Measurements from ENCODE around the gene PTPRK. TPM values are rescaled to one million over a fixed set of nuclear protein-coding genes. Genes with fewer than 3 reads are reported as not detected.

The PTPRK gene
- total RNA-seq, 4 donors from 2014 or later: 88.0 to 187 (median 136) TPM

DNA sequence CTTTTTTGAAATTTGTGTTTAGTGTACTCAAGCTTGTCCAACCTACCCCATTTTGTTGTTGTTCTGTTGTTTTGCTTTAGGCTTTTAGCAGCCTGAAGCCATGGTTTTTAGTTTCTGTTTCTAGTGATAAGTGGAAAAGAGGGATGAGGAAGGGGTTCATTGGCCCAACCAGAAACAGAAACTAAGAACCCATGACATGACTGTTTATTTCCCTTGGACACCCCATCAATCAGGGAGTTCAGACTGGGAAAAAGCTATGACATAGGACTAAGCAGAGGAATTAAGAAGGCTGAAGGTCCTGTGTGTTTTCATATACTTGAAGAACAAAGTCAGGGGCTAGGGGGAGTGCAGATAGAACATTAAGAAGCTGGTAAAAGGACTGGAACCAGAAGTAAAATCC lies 425.0 kb downstream of the PTPRK start:
- H3K36me3 ChIP-seq: no peaks in the 10 kb centered on the region
- in situ Hi-C loops (cut with MboI; ENCODE audit: low pct_ligation_motif_present in 1 of 4, low pct_unique_long_range_greater_than_20kb in 1 of 4, low sequenced_read_pairs in 3 of 4) (no loop called here), intact Hi-C loops (cut with DNase I; ENCODE audit: low total_unique reads) (no loop called here)
- no peaks in the 10 kb centered on the region for H3K27me3 ChIP-seq
- no peak overlapping the region for H3K27ac ChIP-seq
- H3K4me1 ChIP-seq: no peaks in the 10 kb centered on the region
- no peaks in the 10 kb centered on the region for H3K9me3 ChIP-seq
- DNase-seq: no peak
- H3K4me3 ChIP-seq: no peak overlapping the region
- TF ChIP-seq, protein P1, sequence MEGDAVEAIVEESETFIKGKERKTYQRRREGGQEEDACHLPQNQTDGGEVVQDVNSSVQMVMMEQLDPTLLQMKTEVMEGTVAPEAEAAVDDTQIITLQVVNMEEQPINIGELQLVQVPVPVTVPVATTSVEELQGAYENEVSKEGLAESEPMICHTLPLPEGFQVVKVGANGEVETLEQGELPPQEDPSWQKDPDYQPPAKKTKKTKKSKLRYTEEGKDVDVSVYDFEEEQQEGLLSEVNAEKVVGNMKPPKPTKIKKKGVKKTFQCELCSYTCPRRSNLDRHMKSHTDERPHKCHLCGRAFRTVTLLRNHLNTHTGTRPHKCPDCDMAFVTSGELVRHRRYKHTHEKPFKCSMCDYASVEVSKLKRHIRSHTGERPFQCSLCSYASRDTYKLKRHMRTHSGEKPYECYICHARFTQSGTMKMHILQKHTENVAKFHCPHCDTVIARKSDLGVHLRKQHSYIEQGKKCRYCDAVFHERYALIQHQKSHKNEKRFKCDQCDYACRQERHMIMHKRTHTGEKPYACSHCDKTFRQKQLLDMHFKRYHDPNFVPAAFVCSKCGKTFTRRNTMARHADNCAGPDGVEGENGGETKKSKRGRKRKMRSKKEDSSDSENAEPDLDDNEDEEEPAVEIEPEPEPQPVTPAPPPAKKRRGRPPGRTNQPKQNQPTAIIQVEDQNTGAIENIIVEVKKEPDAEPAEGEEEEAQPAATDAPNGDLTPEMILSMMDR (IDR thresholded peaks at IDR 0.05): no peak
- TF ChIP-seq POLR2AphosphoS5 (IDR thresholded peaks at IDR 0.05) (no peak), EP300 (IDR thresholded peaks at IDR 0.05; ENCODE audit: low read depth) (no peak), POLR2A (IDR thresholded peaks at IDR 0.05) (no peak)

DNA sequence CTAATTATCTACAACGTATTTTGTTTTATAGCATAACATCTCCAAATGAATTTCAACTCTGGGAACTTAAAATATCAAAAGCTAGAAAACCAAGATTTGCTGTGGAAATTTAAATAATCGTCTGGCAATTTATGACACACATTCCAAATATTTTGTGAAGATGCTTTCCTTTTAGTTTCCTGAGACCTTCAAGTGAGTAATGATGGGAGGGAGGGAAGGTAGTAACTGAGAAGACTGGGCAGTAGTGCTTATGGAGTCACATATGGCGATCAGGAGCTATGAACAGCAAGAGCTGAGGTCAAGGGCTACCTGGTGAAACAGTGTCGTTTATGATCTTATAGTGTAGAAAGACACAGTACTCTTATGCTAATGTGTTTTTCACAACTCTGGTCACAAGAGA lies 441.4 kb downstream of the PTPRK start:
- H3K36me3 ChIP-seq: peaks cover 0 to 19% (median 0%) of the 10 kb centered on the region in 4 donors
- DNase-seq: no peak
- TF ChIP-seq POLR2A (IDR thresholded peaks at IDR 0.05) (no peak), POLR2AphosphoS5 (IDR thresholded peaks at IDR 0.05) (no peak), EP300 (IDR thresholded peaks at IDR 0.05; ENCODE audit: low read depth) (no peak)
- TF ChIP-seq, protein P1 (IDR thresholded peaks at IDR 0.05): no peak
- H3K9me3 ChIP-seq: no peaks in the 10 kb centered on the region
- 86 to 91% methylated on average over 4 of the region's 4 CpGs for WGBS, 2 donors (ENCODE audit: low coverage in 1 of 2)
- intact Hi-C loops (cut with DNase I; ENCODE audit: low total_unique reads) (no loop called here), in situ Hi-C loops (cut with MboI; ENCODE audit: low pct_ligation_motif_present in 1 of 4, low pct_unique_long_range_greater_than_20kb in 1 of 4, low sequenced_read_pairs in 3 of 4) (no loop called here)
- no peak overlapping the region for H3K27ac ChIP-seq
- no peaks in the 10 kb centered on the region for H3K27me3 ChIP-seq
- H3K4me3 ChIP-seq: no peak overlapping the region
- H3K4me1 ChIP-seq: no peaks in the 10 kb centered on the region

DNA sequence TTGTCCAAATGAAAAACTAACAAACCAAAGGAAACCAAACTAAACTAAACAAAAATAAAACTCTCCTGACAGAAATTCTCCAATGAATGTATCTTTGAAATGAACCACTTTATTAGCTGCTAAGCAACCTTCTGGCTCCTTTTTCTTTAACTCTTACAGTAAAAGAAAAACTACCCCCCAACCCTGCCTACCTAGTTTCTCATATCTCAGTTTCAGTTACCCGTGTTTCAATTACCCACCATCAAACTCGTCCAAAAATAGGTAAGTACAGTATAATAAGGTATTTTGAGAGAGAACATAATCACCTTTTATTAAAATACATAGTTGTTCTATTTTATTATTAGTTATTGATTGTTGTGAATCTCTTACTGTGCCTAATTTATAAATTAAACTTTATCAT lies 442.1 kb downstream of the PTPRK start:
- TF ChIP-seq, protein P1 (IDR thresholded peaks at IDR 0.05): no peak
- TF ChIP-seq POLR2AphosphoS5 (IDR thresholded peaks at IDR 0.05) (no peak), EP300 (IDR thresholded peaks at IDR 0.05; ENCODE audit: low read depth) (no peak), POLR2A (IDR thresholded peaks at IDR 0.05) (no peak)
- Histone ChIP-seq H3K4me1 (no peaks in the 10 kb centered on the region), H3K9me3 (no peaks in the 10 kb centered on the region), H3K4me3 (no peak overlapping the region), H3K36me3 (peaks cover 0 to 15% (median 0%) of the 10 kb centered on the region in 4 donors), H3K27me3 (no peaks in the 10 kb centered on the region), H3K27ac (no peak overlapping the region)
- WGBS, 2 donors (ENCODE audit: low coverage in 1 of 2): 75 to 79% methylated on average over 2 of the region's 2 CpGs
- DNase-seq: no peak
- intact Hi-C loops (cut with DNase I; ENCODE audit: low total_unique reads): no loop called here
- in situ Hi-C loops (cut with MboI; ENCODE audit: low pct_ligation_motif_present in 1 of 4, low pct_unique_long_range_greater_than_20kb in 1 of 4, low sequenced_read_pairs in 3 of 4): no loop called here

DNA sequence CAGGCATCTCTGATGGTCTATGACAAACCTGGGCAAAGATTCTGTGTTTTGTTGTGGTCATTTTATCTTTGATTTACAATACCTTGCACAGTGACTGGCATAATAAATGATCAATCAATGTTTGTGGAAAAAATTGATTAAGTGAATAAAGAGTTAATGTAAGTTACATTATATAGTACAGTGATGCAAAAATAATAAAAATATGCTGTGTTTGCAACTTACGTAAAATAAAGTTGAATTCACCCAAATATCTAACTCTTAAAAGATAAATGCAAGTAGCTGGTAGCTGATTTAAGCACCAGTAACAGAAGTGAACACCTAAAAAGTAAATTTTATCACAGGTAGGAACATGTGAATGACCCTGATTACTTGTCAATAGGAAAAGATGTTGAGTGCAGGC lies 443.6 kb downstream of the PTPRK start:
- no peak overlapping the region for H3K27ac ChIP-seq
- no peaks in the 10 kb centered on the region for H3K4me1 ChIP-seq
- TF ChIP-seq, protein P1 (IDR thresholded peaks at IDR 0.05): no peak
- no peak for TF ChIP-seq POLR2A (IDR thresholded peaks at IDR 0.05)
- TF ChIP-seq POLR2AphosphoS5 (IDR thresholded peaks at IDR 0.05): no peak
- WGBS, 2 donors (ENCODE audit: low coverage in 1 of 2): 86 to 92% methylated on average over 1 of the region's 1 CpG
- peaks cover 0 to 9% (median 0%) of the 10 kb centered on the region in 4 donors for H3K36me3 ChIP-seq
- no peaks in the 10 kb centered on the region for H3K9me3 ChIP-seq
- no peak for DNase-seq
- in situ Hi-C loops (cut with MboI; ENCODE audit: low pct_ligation_motif_present in 1 of 4, low pct_unique_long_range_greater_than_20kb in 1 of 4, low sequenced_read_pairs in 3 of 4): no loop called here
- no peaks in the 10 kb centered on the region for H3K27me3 ChIP-seq
- intact Hi-C loops (cut with DNase I; ENCODE audit: low total_unique reads): no loop called here
- no peak overlapping the region for H3K4me3 ChIP-seq

All from transverse colon (tissue), 4 donors.